ENCODE results near the gene FHDC1.

Gene FHDC1

DNA sequence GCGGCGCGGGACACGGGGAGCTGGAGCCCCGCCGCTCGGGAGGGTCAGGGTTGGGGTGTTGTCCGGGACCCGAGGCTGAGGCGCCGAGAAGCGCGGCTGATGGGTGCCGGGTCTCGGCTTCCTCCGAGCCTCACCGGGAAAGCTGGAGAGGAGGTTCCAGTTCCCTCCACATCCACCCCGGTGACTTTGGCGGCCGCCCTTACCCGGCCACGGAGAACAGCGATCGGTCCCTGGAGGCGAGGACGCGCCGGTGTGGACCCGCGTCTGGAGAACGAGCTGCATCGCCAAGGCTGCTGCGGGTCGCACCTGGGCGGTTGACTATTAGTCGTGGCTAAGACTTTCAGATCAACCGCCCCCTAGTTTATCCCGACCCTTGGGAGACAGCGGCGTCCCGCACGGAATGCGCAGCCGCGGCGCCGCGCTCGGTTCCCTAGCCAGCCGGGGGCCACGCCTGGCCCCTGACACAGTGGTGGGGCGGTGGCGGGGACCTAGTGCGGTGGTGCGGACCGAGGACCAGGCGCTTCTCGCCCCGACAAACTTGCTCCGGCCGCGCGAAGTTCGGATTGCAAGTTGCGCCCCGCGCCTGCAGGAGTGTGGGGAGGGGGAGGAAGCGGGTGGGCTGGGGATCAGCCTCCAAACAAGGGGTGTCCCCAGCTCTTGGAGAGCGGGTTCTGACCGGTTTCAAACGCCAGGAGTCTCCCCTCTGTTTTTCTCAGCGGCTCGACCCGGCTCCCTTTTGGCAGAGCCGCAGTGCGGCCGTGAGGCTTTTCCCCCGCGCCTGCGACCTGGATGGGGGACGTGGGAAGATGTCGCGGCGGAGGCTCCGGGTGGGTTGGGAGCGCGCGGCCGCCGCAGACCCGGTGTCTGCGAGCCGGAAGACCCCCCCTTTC, 568 bp downstream of the FHDC1 start:
- DNase-seq: no peak

DNA sequence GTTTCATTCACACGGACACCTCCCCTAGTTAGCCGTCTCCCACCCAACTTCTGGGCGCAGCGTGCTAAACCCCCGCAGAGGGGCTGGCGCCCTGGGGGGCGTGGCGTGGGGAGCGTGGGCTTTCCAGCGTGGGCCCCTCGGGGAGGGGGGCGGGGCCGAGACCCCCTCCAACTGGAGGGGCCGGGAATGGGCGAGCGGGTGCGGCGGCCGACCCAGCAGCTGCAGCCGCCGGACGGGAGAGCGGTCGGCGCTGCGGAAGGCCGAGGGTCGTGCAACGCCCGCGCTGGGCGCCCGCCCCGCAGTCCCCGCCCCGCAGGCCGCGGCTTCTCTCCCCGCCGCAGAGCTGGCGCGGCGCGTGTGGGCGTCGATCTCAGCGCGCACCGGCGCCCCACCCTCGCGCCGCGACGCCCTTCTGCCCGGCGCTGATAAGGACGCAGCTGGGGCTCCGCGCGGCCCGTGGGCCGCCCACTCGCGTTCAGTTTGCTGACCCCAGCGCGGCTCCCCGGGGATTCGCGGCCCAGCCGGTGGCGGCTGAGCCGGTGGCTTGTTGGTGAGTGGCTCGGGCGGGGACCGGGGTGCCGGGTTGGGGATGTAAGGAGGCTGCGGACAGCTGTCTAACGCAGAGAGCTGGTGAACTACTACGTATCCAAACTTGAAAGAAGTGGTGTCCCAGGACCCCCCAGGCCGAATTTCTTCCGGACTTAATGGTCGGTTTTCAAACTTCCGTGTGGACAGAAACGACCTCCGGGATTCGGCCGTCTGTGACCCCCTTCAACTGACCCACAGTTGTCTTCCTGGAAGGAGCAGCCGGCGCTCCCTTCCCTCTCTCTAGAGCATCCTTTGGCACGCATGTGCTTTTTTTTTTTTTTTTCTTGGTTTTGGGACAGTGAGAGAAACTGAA, 1.5 kb downstream of the FHDC1 start:
- no peak for DNase-seq

DNA sequence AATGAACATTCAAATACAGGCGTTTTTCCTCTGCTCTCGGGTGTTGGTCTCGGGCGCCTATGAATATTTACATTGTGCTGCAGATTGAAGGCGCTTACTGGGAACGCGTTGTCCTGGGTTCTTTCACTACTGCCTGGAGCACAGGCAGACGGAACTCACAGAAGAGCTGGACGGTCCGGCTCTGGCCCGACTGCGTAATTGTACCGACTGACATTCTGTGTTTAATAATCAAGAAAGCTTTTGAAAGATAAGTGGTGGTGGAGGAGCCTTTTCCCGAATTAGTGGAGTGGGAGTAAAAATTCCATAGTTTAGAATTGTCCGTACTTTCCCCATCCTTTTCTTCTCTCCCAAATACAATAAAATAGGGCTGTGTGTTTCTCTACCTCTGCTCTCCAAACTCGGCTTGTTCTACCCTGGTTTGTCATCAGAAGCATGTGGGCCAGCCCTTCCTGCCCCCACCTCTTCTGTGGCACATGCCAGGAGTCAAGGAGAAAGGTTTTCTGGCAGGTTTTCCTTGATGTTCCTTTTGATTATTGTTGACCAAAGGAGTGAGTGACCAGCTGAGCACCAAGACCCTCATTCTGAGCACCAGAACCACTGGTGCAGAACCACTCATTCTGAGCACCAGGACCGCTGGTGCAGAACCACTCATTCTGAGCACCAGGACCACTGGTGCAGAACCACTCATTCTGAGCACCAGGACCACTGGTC, 2.3 kb downstream of the FHDC1 start:
- DNase-seq: no peak

DNA sequence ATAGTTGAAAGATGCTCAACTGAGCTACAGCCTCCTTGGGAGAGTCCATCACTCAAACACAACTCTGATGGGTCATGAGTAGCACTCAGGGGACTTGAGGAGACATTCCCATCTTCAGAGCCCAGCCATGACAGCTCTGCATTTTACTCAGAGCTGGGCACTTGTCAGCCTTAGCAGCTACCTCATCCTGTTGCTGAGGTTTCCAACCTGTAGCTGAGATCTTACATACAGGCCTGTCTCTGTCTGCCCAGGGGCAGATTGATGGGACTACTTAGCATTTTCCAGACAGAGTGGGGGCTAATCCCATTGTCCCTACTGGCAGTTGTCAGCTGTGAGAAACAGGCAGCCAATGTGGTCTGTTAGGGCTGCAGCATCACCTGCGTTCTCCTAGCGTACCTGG, 3.5 kb downstream of the FHDC1 start:
- DNase-seq: no peak

DNA sequence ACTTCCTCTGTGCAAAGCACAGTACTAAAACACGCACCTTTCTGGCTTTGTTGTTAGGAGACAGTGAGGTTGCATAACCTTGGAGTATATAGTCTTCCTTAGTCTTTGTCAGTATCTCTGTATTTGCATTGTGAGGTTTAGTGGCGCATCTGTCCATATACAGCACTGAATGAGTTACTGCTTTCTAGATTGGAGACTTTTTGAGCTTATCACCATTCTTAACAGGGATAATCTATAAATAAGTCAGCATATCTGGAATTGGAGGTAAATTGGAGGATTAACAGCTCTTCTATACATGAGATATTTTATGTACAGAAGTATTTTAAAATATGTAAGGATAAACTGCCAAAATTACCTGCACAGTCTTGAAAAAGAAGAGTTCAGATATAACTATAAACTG, 4.3 kb downstream of the FHDC1 start:
- no peak for DNase-seq

DNA sequence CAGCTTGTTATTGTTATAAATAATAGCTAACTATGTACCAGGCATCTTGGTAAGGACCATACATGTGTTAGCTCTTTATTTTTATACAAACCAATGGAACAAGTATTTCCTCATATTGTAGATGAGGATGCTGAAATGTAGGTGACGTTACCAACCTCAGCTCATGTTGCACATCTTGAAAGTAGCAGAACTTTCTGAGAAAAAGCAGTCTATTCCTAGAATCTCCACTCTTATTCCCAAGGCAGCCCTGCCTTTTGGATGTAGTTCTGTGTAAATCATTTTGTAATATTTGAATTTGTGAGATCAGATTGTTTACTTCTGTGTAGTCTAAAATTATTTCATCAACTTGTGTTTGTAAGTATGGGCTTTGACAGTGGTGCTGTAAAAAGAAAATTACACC, 5.3 kb downstream of the FHDC1 start:
- no peak for DNase-seq

DNA sequence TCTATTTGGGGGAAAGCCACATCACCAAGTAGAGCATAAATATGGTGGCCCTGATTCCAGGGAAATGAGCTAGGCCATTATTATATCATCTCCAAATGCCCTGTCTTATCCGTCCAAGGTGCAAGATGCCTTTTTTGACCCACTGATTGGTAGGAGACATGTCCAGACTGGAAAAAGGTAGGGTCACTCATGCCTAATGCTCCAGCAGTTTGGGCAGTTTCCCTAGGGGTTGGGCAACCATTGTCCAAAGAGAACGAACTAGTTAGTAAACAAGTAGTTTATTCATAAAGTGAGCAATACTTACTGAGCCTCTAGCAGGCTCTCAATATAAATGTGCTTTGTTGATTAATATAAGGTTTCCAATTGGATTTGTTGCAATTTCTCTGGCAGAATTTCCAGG, 6.2 kb downstream of the FHDC1 start:
- no peak for DNase-seq

DNA sequence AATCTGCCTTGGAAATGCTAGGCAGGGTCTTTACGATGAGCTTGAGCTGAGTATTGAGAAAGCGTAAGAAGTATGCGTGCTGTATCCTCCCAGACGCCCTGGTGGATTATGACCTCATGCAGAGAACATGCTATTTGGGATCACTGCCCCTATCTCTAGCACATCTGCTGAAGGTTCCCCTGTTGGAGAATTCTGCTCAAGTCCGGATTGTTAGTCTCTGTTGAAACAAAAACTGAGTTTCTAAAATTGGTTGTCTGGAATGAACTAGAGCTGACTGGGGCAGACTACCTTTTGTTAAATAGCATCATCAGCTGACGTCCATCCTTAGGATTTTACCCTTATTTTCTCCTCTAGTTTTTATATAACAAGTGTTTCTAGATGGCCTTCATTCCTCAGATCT, 7.5 kb downstream of the FHDC1 start:
- DNase-seq: no peak

DNA sequence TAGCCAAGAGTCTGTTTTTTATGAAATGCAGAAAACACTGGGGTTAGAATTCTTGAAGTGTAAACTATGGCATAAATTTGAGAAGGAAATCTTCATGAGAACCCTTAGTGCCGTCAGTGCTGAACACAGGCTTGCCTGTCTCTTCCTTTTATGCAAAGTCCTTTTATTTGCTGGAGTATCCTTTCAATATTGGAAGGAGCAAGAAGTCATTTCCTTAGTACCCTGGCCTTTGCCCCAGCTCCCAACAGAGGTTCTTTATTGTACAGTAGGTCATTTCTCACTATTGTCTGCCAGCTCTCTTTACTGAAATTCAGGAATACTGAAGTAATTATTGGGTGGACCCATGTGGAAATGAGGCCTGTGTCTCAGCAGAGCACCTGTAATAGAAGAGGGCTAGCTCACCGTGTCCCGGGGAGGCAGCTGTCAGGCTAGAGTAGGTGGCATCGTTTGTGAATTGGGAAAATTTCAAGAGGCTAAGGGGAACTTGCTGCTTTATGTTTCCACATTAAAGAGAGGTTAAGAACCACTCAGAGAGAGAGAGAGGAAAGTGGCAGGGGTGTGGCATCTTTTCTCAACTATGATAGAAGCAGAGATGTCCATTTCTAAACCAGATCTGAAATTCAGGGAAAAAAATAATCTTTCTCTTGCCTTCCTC, 8.7 kb downstream of the FHDC1 start:
- DNase-seq: no peak

DNA sequence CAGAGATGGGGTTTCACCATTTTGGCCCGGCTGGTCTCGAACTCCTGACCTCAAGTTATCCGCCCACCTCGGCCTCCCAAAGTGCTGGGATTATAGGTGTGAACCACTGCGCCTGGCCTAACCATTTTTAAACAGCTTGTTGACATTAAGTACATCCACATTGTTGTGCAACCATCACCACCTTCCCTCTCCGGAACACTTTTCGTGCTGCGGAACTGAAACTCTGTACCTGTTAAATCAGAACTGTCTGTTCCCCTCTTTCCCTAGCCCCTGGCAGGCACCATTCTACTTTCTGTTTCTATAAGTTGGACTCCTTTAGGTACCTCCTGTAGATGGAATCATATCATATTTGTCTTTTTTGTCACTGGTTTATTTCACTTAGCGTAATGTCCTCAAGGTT, 9.5 kb downstream of the FHDC1 start:
- DNase-seq: no peak

DNA sequence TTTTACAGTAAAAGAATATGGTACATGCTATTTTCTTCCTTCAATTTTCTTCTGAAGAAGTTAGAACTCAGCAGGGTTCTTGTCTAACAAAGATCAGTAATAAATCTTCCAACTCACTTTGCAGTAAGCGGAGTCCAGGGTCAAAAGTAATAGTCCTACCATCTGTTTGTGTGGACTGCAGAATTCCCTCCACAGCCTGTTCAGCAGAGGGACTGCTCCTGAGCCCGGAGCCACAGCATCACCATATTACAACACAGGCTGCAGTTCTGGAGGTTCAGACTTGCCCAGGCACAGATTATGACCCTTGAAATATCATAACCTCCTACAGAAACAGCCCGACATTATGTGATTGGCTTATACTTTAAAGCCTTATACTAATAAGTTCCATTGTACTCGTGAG, 10.3 kb downstream of the FHDC1 start:
- no peak for DNase-seq

DNA sequence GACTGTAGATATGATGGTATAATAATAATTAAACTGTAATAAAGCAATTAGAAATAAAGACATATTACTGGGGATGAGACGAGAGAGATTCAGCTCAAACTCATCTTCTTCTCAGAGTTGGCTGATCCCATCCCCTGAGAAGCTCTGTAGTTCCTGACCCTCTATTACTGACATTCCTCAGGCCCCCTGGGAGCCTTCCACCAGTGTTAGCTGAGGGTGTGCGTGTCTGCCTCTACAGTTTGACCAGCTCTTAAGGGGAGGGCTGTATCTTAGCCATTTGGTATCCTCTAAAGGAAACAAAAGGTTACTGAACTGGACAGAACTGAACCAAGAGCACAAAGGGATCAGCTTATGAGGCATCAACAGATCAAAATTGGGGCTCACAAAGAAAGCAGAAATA, 11.2 kb downstream of the FHDC1 start:
- no peak for DNase-seq

DNA sequence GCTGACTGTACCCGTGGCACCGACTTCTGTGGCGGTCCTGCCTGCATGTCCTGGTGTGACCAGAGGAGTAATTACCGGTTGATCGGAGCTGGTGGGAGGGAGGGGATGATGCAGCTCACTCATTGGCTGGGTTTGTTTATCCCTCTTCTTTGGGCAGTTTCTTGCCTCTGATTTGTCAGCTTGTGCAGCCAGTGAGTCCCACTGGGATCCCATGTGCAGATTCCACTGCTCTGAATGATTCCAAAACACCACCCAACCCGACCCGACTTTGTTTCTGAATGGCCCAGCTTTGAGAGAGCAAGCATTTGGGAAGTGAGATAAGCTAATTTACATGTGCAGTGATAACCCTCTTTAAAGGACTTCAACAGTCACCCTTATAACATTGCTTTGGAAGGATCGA, 13.8 kb downstream of the FHDC1 start:
- no peak for DNase-seq

DNA sequence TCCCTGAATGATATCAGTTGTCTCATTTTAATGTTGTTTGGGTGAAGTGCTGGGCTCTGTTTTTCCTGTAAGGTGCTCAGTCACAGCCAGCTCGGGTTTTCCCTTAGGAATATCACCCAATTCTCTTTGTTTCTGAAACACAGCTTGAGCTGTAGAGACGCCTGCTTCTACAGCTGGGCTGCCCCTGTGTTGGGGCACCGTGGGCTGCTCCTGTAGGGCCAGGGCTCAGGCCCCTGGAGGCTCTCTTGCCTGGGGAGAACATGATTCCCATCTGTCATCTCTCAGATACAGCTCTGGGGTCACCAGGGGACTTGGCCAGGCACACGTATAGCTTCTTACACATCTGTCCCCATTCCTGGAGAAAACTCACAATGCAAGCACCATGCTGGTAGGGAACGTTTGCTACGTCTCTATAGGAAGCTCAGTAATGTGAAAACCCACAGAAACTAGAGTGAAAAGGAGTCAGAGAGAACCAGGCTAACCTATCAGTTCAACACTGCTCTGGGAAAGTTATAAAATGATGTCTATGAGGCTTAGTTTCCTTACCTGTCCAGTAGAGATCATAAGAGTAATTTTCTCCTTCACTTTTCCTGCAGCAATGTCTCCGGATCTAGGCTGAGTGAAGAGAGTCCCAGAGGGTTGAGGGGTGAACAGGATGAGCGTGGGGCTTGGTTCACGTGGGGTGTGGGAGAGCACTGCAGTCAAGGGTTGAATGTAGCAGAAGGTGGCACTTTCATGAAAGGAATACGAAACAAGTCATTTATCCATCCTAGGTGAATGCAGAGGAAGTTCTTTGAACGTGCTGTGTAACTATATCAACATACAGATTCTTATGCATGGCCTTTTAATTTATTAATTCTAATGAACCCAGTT, 14.5 kb downstream of the FHDC1 start:
- no peak for DNase-seq

DNA sequence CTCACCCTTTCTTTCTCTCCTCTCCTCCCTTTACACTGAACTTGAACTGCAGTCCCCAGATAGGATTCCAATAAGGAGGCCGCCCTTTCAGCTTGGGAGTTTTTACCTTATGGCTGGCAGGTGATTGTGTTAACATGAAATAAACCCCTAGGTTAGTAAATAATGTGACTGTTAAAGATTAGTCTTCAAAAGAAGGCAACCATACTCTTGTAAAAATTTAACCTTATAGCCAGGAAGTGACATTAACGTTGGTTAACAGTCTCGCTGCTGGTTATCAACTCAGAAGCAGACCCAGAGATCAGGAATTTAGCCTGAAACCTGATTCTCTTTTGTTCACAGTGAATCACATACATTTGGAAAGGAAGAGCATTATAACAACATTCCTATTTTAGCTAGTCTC, 15.2 kb downstream of the FHDC1 start:
- DNase-seq: no peak

DNA sequence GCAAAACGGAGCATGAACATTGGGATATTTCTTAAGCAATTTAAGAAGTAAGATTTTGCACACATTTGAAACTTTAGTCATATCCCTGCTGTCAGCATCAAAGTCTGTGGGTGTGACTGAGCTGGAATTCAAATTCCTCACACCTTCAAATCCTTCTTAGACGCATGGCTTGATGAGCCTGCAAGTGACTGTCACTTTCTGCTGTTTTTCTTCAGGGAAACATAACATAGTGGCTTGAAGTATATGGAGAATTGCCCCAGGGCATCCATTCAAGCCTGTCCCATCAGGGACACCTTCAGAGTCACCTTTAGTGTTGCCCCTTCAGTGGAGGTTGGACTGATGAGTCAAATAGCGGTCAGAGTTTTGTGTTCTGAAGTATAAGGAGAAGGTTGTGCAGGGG, 17.4 kb downstream of the FHDC1 start:
- DNase-seq: no peak

DNA sequence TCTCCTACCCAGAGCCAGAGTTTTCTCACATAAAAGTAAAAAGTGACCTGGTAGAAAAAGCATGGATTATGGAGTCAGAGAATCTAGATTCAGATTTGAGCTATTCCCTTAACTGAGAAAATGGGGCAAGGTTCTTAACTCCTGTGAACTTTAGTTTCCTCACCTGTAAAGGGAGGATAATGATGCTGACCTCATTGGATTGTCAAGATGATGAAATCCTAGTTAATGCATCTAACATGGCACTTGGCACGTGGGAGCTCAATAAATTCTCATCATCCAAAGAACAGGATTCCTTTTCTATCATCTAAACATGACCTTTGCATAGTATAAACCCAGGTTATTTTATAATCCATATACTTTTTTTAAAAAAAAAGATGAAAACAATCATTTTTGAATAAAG, 18.6 kb downstream of the FHDC1 start:
- DNase-seq: no peak

DNA sequence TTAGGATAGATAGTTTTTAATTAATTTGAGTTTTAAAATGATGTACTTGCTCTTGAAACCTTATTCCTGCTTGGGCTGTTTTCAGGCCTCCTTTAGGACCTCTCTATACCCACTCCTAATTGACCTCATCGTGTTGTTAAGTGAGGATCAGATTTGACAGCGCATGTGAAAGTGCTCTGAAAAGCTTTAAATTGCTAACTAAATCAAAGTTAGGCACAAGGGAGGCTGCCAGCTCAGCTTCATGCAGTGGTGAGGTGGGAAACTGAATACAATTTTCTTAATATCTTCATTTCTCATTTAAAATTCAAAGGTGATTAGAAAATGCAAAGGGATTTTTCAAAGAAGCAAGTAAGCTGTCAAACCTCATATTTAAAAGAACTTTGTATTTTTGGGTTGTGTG, 20.0 kb downstream of the FHDC1 start:
- no peak for DNase-seq

DNA sequence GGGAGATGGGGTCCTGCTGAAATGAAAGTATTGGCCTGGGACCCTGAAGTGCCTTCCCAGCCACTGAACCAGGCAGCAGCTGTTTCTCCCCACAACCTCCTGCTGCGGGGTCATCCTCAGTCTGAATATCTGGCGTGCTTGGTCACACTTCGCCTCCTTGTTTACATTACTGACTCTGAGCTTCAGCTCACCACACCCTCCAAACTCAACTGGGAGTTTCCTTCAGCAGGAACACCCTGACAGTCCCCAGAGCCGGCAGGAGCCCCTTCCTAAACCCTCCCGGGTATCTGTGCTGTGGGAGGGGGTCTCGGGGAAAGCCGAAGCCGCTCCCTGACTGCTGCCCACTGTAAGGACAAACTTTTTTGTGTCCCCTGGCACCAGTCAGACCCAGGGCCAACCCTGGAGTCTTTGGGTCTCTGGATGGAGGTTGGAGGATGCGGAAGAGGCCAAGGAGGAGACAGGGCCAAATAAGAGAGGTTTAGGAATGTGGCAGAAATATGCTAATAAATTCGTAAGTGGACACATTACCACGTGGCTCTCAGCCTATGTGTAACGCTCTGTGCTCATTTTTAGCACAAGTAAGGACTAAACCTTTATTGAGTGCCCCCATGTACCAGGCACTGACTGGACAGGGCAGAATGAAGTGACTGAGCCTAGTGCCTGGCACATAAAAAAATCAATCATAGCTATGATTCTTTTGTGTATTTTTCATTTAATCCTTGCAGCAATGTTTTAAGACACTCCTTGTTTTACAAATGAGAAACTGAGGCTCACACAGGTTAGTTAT, 20.7 kb downstream of the FHDC1 start:
- no peak for DNase-seq

DNA sequence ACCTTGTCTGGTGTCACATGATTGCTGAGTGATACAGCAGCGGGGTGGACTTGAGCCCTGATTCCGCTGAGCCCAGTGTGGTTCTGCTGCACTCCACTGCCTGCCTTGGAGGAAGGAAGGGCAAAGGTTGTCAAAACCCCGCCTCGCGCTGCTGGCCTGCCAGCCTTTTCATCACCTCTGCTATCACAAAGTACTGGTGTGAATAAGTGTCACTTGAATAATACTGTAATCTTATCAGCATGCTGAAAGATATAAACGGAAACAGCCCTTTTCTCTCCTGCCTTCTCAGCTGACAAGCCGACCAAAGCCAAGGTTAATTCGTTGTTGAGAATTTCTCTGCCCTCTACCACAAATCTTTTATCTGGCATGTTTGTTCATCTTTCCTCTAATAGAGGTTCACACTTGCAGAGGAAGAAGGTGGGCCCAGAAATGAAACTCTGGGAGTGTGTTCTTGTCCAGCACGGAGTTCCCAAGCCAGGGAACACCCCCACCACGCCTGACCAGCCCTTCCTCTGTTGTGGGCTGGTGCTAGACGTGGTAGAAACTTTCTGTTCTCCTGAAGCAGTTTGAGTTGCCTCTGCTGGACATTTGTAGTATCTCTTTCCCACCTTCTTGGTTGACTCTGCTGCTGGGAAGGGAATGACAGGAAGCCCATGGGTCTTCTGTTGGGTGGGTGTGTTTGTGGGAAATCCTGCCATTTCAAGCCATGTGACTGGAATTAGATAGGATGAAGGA, 21.5 kb downstream of the FHDC1 start:
- peak in 1 of 2 donors; percentile 6 for DNase-seq
